ENCODE data around the gene ARRB2. TPM values are rescaled to one million over a fixed set of nuclear protein-coding genes. Genes with fewer than 3 reads are reported as not detected.
A peak's percentile ranks its signal among the peaks of the same experiment; 100 is the strongest.

ARRB2 gene
- total RNA-seq: 63.1 TPM
- 32.8 TPM for polyA plus RNA-seq (ENCODE audit: insufficient read depth, low read depth, low replicate concordance)
- long read RNA-seq, donor 1, partial matches to known transcripts: 0 of 8 reads
- long read RNA-seq, donor 1, other reads (novel, unspliced or antisense): 0 of 8 reads
- long read RNA-seq, donor 2, partial matches to known transcripts: 0 of 4 reads
- long read RNA-seq, donor 2, other reads (novel, unspliced or antisense): 0 of 4 reads
- long read RNA-seq, donor 3, partial matches to known transcripts: 0 of 8 reads
- long read RNA-seq, donor 3, other reads (novel, unspliced or antisense): 0 of 8 reads
- long read RNA-seq, donor 4, partial matches to known transcripts: 0 of 5 reads
- long read RNA-seq, donor 4, other reads (novel, unspliced or antisense): 0 of 5 reads
- long read RNA-seq, donor 5: 0 reads
- long read RNA-seq, donor 6, partial matches to known transcripts: 0 of 1 reads
- long read RNA-seq, donor 6, other reads (novel, unspliced or antisense): 0 of 1 reads
- long read RNA-seq, donor 7, transcript ARRB2-216 (14 exons, 1,348 nt): major isoform, 9 of 23 reads
- long read RNA-seq, donor 7, partial matches to known transcripts: 4 of 23 reads
- long read RNA-seq, donor 7, other reads (novel, unspliced or antisense): 3 of 23 reads
- long read RNA-seq, donor 8, partial matches to known transcripts: 0 of 3 reads
- long read RNA-seq, donor 8, other reads (novel, unspliced or antisense): 0 of 3 reads
- long read RNA-seq, donor 9, partial matches to known transcripts: 0 of 1 reads
- long read RNA-seq, donor 9, other reads (novel, unspliced or antisense): 0 of 1 reads
- long read RNA-seq, donor 10, transcript ARRB2-201 (15 exons, 1,895 nt): major isoform, 5 of 13 reads
- long read RNA-seq, donor 10, partial matches to known transcripts: 5 of 13 reads
- long read RNA-seq, donor 10, other reads (novel, unspliced or antisense): 0 of 13 reads

GRCh38 chr17:4709794-4710692 is at the start of gene ARRB2:
Gene ARRB2 (plus strand): TSS chr17:4710632. CDS start chr17:4710722, 90 bp downstream.
- DNase-seq: peak; percentile 99 to 100 (median 99)
- peak; percentile 67 for TF ChIP-seq CTCF (IDR thresholded peaks at IDR 0.05; ENCODE audit: borderline replicate concordance, extremely low read depth, insufficient read depth)
- H3K4me1 ChIP-seq (ENCODE audit: control insufficient read depth in 2 of 3, insufficient read depth in 2 of 3, low read depth in 1 of 3, low read length in 3 of 3): peaks cover 0 to 17% (median 16%) of the 10 kb centered on the region in 3 donors
- peak within 1 kb of the TSS; percentile 61 to 64 (median 62) for H3K4me3 ChIP-seq (ENCODE audit: low read length in 3 of 3)
- peak within 1 kb of the TSS; percentile 40 to 69 (median 55) for H3K9ac ChIP-seq (ENCODE audit: low read length in 3 of 3)
- no peak for FAIRE-seq
- intact Hi-C loops (cut with DNase I): no loop called here
- no peaks in the 10 kb centered on the region for H3K27me3 ChIP-seq (ENCODE audit: control insufficient read depth, insufficient read depth, low read length)
- no peaks in the 10 kb centered on the region for H3K9me3 ChIP-seq (ENCODE audit: control insufficient read depth in 2 of 3, insufficient read depth in 1 of 3, low read length in 3 of 3)
- peak within 1 kb of the TSS; percentile 63 to 80 for H3K27ac ChIP-seq (ENCODE audit: low read depth in 2 of 2, low read length in 2 of 2)
- no peaks in the 10 kb centered on the region for H3K36me3 ChIP-seq (ENCODE audit: control insufficient read depth in 2 of 3, insufficient read depth in 3 of 3, low read length in 3 of 3)

GRCh38 chr17:4663711-4664110 is 46.7 kb upstream of the ARRB2 start:
- no peak for TF ChIP-seq CTCF (IDR thresholded peaks at IDR 0.05; ENCODE audit: borderline replicate concordance, extremely low read depth, insufficient read depth)
- intact Hi-C loops (cut with DNase I): no loop called here
- no peak for FAIRE-seq
- Histone ChIP-seq H3K36me3 (ENCODE audit: control insufficient read depth in 2 of 3, insufficient read depth in 3 of 3, low read length in 3 of 3) (no peaks in the 10 kb centered on the region), H3K27me3 (ENCODE audit: control insufficient read depth, insufficient read depth, low read length) (no peaks in the 10 kb centered on the region), H3K27ac (ENCODE audit: low read depth in 2 of 2, low read length in 2 of 2) (no peak overlapping the region), H3K4me1 (ENCODE audit: control insufficient read depth in 2 of 3, insufficient read depth in 2 of 3, low read depth in 1 of 3, low read length in 3 of 3) (no peaks in the 10 kb centered on the region), H3K9me3 (ENCODE audit: control insufficient read depth in 2 of 3, insufficient read depth in 1 of 3, low read length in 3 of 3) (no peaks in the 10 kb centered on the region), H3K9ac (ENCODE audit: low read length in 3 of 3) (no peak overlapping the region), H3K4me3 (ENCODE audit: low read length in 3 of 3) (no peak overlapping the region)
- no peak for DNase-seq

- Histone ChIP-seq H3K4me3 (ENCODE audit: low read length in 3 of 3) (no peak overlapping the region), H3K36me3 (ENCODE audit: control insufficient read depth in 2 of 3, insufficient read depth in 3 of 3, low read length in 3 of 3) (no peaks in the 10 kb centered on the region), H3K9ac (ENCODE audit: low read length in 3 of 3) (no peak overlapping the region), H3K27ac (ENCODE audit: low read depth in 2 of 2, low read length in 2 of 2) (no peak overlapping the region), H3K27me3 (ENCODE audit: control insufficient read depth, insufficient read depth, low read length) (no peaks in the 10 kb centered on the region), H3K9me3 (ENCODE audit: control insufficient read depth in 2 of 3, insufficient read depth in 1 of 3, low read length in 3 of 3) (no peaks in the 10 kb centered on the region), H3K4me1 (ENCODE audit: control insufficient read depth in 2 of 3, insufficient read depth in 2 of 3, low read depth in 1 of 3, low read length in 3 of 3) (no peaks in the 10 kb centered on the region)
- DNase-seq: no peak
- TF ChIP-seq CTCF (IDR thresholded peaks at IDR 0.05; ENCODE audit: borderline replicate concordance, extremely low read depth, insufficient read depth): no peak
- intact Hi-C loops (cut with DNase I): no loop called here
- FAIRE-seq: no peak
Measured at GRCh38 chr17:4664230-4664629, 46.2 kb upstream of the ARRB2 start.
